GM19043 (cell line): ENCODE data around the gene CBLIF.
"Not testable (repeated sequence)": the region's sequence is repeated elsewhere in the genome, so short reads cannot be mapped to it uniquely, and the experiment has no call there.

Experiments
- ATAC-seq: cut with Tn5 transposase; IDR thresholded peaks from one replicate; pipeline ENCODE4 v1.9.1; 2021; ENCODE audit warnings: low read depth; ENCODE audit not compliant: unreplicated experiment

CBLIF gene

DNA sequence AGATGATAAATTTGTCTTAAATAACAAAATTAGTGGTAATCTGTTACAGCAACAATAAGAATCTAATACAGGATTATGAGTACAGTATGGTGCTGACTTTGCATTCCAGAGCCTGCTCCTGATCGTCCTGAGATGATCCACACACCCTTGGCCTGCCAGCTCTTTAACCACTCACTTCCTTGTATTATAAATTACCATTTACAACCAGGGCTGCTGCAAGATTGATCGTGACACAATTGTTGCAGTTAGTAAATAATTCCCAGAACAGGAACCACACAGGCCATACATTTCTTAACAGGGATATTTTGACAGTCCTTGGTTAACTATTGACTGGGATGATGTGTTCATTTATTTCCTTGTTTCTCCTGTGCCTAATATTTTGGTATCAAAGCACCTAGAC lies 3.8 kb upstream of the CBLIF start:
- ATAC-seq: no peak

DNA sequence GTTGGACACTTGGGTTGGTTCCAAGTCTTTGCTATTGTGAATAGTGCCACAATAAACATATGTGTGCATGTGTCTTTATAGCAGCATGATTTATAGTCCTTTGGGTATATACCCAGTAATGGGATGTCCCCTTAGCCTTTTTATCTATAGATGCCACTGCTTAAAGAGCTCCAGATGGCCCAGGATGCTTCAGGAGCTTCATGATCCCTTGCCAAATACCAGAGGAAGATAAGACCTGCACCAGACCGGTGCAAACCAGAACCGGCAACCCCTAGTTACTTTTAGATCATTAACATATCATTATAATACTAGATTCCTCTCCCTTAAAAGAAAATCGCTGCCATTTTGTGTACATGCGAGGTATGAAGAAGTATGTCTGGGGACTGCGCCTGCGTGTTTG lies 3.1 kb upstream of the CBLIF start:
- not testable (repeated sequence) for ATAC-seq

DNA sequence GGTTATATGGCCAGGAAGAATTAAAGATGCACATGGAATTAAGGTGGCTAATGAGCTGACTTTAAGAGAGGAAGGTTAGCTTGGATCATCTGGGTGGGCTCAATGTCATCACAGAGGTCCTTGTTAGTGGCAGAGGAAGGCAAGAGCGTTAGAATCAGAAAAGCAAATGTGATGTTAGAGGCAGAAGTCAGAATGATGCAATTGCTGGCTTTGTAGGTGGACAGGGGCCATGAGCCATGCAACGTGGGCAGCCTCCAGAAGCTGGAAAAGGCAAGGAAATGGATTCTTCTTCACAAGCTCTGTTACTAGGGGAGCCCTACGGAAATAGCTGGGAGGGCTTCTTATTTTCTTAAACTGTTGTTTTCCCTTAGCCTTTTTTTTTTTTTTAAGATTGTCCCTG lies 2.3 kb upstream of the CBLIF start:
- ATAC-seq: no peak

DNA sequence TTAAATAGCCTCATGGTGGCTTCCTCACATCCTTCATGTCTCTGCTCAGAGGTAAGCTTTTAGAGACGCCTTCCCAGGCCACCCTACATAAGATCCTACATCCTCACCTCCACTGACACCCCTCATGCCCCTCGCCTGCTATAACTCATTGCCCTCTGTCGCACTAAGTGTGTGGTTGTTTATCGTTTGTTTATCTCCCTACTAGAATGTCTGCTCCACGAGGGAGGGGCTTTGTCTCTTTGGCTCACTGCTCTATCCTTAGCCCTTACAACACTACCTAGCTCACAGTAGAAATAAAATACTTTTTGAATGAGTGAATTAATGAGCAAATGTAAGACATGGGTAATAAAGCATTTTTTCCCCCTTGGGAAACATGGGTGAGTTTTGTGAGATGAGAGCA lies 1.3 kb upstream of the CBLIF start:
- no peak for ATAC-seq

DNA sequence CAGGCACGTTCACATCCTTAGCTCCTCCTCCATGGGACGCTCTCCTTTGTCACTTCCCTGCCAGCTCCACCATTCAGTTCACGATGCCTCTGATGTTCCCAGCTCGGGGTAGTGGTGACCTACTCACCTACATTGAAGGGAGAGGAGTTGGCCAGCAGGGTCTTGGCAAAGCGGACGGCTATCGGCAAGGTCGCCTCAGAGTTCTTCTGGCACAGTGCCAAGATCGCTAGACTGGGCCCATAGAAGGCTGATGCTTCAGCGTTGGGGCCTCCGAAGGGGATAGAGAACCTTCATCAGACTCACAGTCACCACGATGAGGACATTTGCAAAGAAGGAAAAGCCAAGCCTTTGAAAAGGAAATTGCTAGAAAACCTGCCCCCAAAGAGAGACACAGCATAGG lies 3.0 kb downstream of the CBLIF start:
- no peak for ATAC-seq

DNA sequence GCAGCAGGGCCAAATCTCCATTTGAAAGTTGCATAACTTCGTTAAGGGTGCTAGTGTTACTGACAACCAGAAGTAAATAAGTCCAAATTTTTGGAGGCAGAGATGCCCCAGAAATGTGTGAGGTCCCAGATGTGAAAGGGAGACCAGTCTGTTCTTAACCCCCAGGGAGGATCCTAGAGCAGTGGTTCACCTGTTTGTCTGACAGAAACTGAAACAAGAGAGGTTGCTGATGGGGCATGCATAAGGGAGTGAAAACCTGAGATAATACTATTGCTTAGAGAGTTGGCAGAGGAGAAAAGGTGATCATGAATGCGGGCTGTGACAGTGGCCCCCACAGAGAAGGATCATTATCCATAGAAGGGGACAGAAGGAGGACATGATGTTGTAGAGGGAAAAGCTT lies 3.8 kb downstream of the CBLIF start:
- no peak for ATAC-seq

DNA sequence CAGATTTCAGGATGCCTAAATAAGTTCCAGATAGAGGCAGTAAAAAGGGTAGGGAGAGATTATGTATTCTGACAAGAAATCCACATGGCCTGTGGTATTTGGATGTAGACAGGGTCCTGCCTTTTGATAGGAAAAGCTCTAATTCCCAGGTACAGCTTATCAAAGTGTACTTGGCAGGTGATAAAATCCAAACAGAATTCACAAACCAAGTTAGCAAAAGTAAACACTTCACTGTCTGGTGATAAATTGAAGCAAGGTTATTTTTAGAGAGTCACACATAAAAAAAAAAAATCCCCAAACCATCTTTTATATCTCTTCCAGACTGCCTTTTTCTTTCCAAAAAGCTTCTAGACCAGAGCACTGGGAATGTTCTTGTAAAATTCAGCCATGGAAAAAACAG lies 5.7 kb downstream of the CBLIF start:
- ATAC-seq: no peak

DNA sequence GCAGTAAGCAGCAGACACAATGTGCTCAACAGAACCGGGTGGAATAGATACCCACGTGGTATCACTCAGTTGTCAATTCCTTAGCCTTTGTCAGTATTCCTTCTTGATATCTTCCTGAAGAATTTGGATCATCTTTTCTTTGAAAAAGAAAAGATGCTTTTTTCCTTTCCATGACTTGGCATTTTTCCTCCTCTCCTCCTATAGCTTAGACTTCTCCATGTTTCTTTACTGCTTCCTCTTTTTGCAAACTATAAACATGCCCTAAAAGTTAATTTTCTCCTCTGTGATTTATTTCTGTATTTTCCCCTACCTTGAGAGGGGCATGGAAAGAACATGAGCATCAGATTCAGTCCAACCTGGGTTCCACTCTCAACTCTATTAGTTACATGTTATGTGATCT lies 11.7 kb downstream of the CBLIF start:
- ATAC-seq: no peak

DNA sequence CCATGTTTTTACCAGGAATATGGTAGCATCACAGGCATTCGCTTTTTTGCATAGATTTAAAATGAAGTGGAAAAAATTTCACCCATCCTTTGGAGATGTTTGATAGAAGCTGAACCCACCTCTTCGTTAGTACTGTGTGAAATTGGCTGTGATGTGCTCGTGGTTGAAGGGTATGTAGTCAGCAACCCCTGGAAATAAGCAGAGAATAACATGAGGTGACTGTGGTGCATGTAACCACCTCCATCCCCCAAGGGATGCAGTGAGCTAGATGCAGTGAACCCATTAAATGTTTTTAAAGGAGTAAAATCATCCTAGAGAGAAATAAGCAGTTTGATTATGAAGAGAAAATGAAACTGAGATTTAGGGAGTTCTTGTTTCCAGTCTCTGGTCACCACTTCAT lies 15.9 kb downstream of the CBLIF start:
- no peak for ATAC-seq

DNA sequence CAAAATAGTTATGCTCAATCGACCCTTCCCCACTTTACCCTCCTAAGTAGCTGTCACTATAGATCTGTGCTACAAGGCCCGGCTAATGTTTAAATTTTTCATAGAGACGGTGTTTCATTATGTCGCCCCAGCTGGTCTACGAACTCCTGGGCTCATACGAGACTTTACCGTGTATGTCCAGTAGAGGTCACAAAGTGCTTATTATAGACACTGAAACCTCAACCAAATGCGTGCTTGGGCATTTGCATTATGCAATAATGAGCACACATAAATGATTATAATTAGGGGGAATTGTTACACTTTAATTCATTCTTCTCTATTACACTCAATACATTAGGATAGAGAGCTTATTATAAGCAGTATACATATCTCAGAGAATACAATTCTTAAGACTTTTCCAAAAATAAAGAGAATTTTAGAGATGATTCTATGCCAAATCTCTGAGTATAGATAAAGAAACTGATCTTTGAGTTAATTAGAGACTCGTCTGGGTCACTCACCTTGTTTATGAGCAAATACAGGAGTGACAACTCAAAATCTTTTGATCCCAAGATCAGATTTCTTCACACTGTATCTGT lies 22.2 kb downstream of the CBLIF start:
- ATAC-seq: peak; percentile 83

DNA sequence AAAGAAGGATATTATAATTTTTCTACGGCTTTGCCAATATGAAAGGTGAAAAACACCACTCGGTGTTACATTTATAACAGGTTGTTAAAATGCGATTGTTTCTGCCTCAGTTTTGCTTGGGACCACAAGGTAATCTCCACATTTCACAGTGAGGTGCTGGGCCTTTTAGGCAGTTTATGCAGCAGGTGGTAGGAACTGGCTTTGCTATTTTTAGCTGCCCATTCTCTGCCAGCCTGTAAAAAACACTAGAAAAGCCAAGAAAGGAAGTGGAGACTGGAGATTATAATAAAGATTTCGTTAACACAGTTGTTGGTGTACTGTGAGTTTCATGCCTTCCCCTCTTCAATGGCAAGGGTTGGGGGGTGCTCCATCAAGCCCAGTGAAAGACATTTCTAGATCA lies 26.7 kb downstream of the CBLIF start:
- ATAC-seq: no peak

DNA sequence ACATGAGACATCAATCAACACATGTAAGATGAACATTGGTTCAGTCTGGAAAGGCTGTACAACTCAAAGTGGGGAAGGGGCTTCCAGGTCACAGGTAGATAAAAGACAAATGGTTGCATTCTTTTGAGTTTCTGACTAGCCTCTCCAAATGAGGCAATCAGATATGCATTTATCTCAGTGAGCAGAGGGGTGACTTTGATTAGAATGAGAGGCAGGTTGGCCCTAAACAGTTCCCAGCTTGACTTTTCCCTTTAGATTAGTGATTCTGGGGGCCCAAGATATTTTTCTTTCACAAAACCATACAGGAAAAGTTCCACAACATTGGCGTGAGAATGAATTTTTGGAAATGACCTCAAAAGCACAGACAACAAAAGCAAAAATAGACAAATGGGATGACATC lies 28.9 kb downstream of the CBLIF start:
- ATAC-seq: not testable (repeated sequence)

DNA sequence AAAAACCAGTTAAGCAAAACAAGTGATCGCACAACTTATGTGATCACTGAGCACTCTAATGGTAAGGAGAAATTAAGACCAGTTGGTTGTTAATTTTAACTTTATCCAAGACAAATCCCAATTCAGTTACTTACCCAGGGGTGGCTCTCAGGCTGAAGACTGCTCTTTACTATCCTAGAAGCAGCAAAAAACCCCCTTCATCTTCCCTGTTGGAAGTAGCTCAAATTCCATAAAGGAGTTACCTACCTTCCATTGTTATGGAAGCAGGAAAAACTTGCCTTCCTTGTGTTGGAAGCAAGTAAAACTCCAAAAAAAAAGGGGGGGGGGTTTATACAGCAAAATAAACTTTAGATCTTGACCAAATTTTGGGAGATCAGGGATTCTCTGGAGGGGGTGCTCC lies 29.5 kb downstream of the CBLIF start:
- no peak for ATAC-seq

DNA sequence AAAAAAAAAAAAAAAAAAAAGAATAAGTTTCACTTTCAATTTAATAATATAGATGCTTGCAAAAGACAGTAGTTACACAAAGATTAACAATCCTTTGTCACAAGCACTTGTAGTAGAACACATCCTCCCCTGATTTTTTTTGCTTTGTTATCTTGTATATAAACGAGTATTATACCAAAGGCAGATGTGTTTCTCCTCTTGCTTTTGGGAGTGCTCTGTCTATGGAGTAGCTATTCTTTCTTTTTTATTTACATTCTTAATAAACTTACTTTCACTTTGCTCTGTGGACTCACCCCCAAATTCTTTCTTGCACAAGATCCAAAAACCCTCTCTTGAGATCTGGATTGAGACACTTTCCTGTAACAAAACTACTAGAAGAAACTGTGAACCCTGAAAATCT lies 31.3 kb downstream of the CBLIF start:
- ATAC-seq: no peak

DNA sequence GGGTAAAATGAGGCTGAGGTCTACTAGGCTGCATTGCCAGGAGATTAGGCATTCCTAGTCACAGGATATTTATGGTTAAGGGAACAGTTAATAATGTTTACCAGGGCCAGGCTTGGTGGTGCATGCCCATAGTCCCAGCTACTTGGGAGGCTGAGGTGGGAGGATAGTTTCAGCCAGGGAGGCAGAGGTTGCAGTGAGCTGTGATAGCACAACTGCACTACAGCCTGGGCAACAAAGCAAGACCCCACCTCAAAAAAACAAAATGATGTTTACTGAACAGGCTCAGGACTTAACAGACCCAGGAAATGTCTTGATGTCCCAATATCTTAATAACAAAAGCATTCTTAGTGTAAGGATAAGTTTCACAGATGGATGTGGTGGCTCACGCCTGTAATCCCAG lies 31.9 kb downstream of the CBLIF start:
- ATAC-seq: no peak

DNA sequence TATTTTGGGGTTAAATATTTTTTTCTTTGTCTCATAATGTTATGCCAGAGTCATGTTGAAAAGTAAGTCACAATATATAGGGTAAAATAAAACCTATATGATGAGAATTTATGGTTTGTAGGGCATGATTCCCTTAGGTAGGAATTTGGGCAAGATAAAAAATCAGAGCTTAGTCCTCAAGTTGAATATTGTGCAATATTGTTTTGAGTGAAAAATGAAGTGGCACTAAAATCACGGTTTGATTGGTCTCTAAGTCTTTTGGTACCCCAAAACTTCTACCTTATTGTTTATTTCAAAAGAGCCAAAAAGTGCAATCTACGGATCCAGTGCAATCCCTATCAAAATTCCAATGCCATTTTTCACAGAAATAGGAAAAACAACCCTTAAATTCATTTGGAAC lies 33.1 kb downstream of the CBLIF start:
- ATAC-seq: no peak

DNA sequence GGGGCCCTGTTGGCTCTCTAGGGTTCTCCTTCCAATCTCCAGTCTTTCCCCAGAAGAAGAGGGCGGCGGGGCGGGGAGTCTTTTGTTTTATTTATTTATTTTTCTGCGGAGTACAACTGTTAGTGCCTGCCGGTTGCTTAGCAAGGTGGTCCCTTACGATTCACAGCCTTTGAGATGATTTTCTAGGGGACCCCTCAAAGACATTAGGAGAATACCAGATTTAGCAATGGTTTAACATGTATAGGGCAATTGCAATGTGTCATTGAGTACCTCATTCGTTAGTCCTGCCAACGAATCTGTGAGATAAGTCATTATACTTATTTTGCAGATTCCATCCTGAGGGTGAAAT lies 34.4 kb downstream of the CBLIF start:
- ATAC-seq: no peak

DNA sequence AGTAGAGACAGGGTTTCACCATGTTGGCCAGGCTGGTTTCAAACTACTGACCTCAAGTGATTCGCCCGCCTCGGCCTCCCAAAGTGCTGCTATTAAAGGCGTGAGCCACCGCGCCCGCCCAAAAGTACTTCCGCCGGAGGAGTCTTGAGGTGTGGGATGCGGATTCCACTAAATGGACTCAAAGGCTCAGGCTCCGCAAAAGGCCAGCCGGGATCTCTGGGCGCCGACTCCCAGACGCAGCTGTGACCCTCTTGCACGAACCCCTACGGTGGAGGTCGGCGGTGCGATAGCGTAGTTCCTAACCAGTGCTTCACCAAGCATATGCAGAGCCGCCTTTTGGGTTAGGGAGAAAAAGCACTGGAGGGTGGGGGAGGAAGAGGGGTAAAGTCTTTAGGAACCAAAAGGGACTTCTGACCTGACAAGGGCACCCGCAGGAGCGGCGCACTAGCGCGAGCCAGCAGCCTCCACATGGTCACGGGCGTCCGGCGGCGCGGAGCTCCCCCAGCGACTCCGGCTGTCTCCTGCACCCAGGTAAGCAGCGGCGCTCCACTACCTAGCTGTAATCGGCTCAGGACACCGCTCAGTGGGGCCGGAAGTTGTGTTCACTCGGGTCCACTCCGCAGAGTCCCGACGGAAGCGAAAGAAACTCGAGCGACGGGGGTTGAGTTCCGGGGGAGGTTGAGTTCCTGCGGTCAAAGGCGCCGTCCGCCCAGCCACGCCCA lies 34.9 kb downstream of the CBLIF start, which contains the start of gene MRPL16:
Gene MRPL16, minus strand, starts transcription at position 590 of the 722 bp plus-strand sequence. Its CDS starts 120 bp downstream, at position 470.
- peak; percentile 97 for ATAC-seq

DNA sequence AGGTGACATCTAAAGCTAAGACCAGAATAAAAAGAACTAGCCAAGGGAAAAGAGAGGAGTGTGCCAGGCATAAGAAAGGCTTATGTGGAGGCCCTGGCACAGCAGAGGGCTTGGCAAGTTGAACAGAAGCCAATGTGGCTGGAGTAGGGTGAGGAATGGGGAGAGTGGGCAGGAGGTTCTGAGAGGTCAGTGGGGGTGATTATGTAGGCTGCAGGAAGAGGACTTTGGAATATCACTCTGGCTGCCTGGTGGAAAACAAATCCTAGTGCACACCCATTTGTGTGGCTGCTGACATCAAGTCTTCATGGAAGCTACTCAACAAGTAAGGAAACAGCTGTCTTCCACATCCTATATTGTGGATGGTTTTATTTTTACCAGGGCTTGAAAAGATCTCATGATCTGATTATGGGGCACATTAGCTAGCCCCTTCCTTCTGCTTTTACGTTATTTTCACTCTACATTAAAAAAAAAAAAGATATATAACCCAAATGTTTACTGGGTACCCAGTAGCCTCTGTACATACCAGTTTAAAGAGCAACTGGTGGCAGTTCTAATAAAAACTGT lies 38.2 kb downstream of the CBLIF start:
- no peak for ATAC-seq

DNA sequence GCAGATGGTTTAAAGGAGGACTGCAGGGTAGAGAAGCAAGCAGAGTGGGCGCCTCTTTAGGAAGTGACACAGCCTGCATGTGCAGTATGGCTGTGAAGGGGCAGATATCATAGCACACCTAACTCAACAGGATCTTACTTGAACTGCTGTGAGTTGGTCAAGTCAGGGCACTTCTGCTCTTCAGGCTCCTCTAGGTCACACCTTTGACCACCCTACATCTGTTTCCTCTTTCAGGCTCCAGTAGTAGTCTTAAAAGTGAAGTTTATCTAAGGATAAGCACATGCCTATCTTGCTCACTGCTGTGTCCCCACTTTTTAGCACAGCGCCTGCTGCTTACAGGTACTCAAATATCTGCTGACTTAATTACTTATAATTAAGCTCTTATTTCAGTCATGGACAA lies 41.2 kb downstream of the CBLIF start:
- ATAC-seq: no peak

DNA sequence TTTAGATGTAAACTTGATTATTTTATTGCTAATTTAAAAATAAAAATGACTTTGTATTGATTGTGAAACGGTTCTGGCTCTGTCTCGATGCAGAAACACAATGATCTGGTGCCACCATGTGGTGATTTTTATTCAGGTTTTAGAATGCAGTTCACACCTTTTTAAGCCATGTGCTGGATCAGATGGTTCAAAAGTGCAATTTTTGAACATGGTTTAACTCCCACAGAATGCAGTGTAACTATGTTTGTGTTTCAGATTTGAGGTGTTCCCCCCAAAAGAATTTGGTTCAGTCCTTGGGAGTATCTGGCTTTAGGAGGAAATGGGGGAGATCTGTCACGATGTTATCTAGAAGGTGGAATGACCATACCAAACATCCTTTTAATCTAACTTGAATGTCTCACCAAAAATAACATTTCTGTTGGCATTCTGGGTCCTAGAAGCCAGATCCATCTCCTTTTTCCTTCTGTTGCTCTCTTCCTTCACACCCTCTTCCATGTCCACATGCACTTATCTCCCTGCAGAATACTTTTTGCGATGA lies 42.6 kb downstream of the CBLIF start:
- no peak for ATAC-seq

DNA sequence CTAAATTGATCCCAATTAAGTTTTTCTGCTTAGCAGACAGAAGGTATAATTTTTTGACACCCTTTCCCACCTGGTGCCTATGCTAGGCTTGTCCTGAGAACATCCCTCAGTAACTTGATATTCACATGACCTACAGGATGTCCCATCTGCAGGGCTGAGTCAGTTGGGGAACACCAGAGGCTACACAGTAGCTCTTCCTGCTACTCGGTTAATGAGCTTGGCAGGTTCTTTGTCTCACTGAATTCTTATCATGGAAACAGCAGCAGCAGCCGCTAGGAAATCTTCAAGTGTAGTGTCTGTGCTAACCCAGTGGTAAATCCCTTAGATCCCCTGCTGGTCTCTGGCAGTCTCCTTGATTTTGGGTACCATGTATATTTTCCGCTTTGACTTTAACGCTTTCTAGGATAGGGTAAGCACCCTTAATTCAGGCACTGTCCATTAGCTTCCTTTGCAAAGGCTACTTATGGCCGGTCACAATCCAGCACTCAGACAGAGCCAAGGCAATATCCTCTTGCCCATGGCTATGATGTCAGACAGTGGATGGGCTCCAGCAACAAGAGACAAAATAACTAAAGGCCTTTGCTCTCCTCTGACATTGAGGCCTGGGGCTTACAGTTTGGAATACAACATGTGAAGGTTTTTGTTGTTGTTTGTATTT lies 43.2 kb downstream of the CBLIF start:
- ATAC-seq: no peak
